ENCODE data around the gene SPRR1A. TPM values are rescaled to one million over a fixed set of nuclear protein-coding genes. Genes with fewer than 3 reads are reported as not detected.

Gene SPRR1A
- total and polyA plus RNA-seq, 2 donors: 41.1 TPM; not detected in 1

DNA sequence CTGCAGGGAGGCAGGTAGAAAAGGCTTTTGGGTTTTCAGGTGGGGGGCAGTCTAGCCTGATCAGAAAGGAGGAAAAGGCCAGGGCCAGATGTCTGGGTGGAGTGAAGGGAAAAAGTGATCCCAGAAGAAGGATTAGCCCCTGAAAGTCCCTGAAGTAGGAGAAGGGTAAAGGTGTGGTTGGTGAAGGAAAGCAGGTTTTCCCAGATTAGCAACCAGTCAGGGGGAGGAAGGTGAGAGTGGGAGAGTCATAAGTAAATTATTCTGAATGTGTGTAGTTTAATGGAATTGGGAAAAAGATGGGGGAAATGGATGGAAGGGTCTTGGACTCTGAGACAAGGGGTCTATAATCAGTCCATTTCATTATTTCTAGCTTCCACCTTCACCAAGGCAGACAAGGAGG, 647 bp upstream of the SPRR1A start:
- Histone ChIP-seq H3K27ac (ENCODE audit: low read depth in 1 of 2, low read length in 1 of 2) (no peak overlapping the region), H3K36me3 (ENCODE audit: control insufficient read depth in 2 of 2, insufficient read depth in 2 of 2, low read length in 1 of 2) (no peaks in the 10 kb centered on the region), H3K4me3 (ENCODE audit: low read length in 2 of 2) (no peak overlapping the region), H3K9me3 (ENCODE audit: control insufficient read depth in 2 of 2, insufficient read depth in 1 of 2, low read length in 1 of 2) (no peaks in the 10 kb centered on the region), H3K4me1 (ENCODE audit: control insufficient read depth in 2 of 2, insufficient read depth in 2 of 2, low read length in 2 of 2) (no peaks in the 10 kb centered on the region), H3K27me3 (ENCODE audit: control insufficient read depth in 2 of 2, insufficient read depth in 1 of 2, low read length in 1 of 2) (no peaks in the 10 kb centered on the region)
- DNase-seq (ENCODE audit: low read depth in 6 of 9, low spot score in 9 of 9): no peak

DNA sequence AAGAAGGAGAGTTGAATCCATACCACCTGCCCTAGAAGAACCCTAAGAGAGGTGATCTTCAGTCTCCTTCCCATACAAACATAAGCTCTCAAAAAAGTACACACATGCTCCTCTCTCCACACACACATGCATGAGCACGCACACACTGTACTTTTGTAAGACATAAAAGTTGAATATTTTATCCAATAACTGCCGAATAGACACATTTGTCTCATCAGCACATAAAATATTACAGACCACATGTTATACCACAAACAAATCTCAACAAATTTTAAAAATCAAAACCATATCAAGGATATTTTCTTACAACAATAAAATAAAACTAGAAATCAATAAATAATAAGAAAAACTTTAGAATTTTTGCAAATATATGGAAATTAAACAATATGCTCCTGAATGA, 2.7 kb downstream of the SPRR1A start:
- 96% methylated on average over 2 of the region's 2 CpGs for WGBS

DNA sequence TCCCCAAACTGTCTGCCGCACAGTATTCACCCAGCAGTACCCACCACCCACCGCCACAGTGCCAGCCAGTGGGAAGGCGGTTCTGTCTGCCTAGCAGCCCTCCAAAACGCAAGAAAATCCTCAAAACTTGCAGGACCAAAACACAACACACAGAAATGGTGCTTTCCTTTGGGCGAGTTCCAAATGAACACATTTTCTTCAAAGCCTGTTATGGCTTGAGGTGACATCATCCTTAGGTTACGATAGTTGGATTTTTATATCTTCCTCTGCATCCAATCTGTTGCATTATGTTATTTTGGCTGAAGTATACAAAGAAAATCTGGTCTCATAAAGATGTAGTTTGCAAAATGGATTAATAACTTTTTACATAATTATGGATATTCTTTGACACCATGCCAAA, 9.3 kb downstream of the SPRR1A start:
- no peak for DNase-seq (ENCODE audit: low read depth in 6 of 9, low spot score in 9 of 9)
- Histone ChIP-seq H3K27ac (ENCODE audit: low read depth in 1 of 2, low read length in 1 of 2) (no peak overlapping the region), H3K36me3 (ENCODE audit: control insufficient read depth in 2 of 2, insufficient read depth in 2 of 2, low read length in 1 of 2) (no peaks in the 10 kb centered on the region), H3K27me3 (ENCODE audit: control insufficient read depth in 2 of 2, insufficient read depth in 1 of 2, low read length in 1 of 2) (no peaks in the 10 kb centered on the region), H3K9me3 (ENCODE audit: control insufficient read depth in 2 of 2, insufficient read depth in 1 of 2, low read length in 1 of 2) (no peaks in the 10 kb centered on the region), H3K4me1 (ENCODE audit: control insufficient read depth in 2 of 2, insufficient read depth in 2 of 2, low read length in 2 of 2) (no peaks in the 10 kb centered on the region), H3K4me3 (ENCODE audit: low read length in 2 of 2) (no peak overlapping the region)
- WGBS: 82% methylated on average over 6 of the region's 6 CpGs

More for the DNA sequence above, 2.7 kb downstream of the SPRR1A start:
- no peaks in the 10 kb centered on the region for H3K36me3 ChIP-seq (ENCODE audit: control insufficient read depth in 2 of 2, insufficient read depth in 2 of 2, low read length in 1 of 2)
- no peak for DNase-seq (ENCODE audit: low read depth in 6 of 9, low spot score in 9 of 9)
- H3K4me1 ChIP-seq (ENCODE audit: control insufficient read depth in 2 of 2, insufficient read depth in 2 of 2, low read length in 2 of 2): no peaks in the 10 kb centered on the region
- no peak overlapping the region for H3K27ac ChIP-seq (ENCODE audit: low read depth in 1 of 2, low read length in 1 of 2)
- H3K4me3 ChIP-seq (ENCODE audit: low read length in 2 of 2): no peak overlapping the region
- H3K27me3 ChIP-seq (ENCODE audit: control insufficient read depth in 2 of 2, insufficient read depth in 1 of 2, low read length in 1 of 2): no peaks in the 10 kb centered on the region
- no peaks in the 10 kb centered on the region for H3K9me3 ChIP-seq (ENCODE audit: control insufficient read depth in 2 of 2, insufficient read depth in 1 of 2, low read length in 1 of 2)

DNA sequence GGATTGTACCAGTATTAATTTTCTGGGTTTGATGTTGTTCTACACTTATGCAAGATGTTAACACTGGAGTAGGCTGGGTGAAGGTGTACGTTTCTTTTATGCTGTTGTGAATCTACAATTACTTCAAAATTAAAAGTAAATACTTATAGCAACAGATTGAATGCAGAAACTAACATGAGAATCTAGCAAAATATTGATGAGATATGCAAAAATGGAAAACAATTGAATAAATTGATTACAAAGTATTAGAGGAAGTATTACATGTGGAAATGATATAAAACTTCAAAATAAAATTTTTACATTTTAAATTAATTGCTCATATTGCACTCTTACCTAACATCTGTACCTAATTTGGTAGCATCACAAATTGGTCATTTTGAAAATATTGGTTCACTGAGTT, 12.0 kb downstream of the SPRR1A start:
- Histone ChIP-seq H3K4me1 (ENCODE audit: control insufficient read depth in 2 of 2, insufficient read depth in 2 of 2, low read length in 2 of 2) (no peaks in the 10 kb centered on the region), H3K9me3 (ENCODE audit: control insufficient read depth in 2 of 2, insufficient read depth in 1 of 2, low read length in 1 of 2) (no peaks in the 10 kb centered on the region), H3K27me3 (ENCODE audit: control insufficient read depth in 2 of 2, insufficient read depth in 1 of 2, low read length in 1 of 2) (no peaks in the 10 kb centered on the region), H3K36me3 (ENCODE audit: control insufficient read depth in 2 of 2, insufficient read depth in 2 of 2, low read length in 1 of 2) (no peaks in the 10 kb centered on the region), H3K4me3 (ENCODE audit: low read length in 2 of 2) (no peak overlapping the region), H3K27ac (ENCODE audit: low read depth in 1 of 2, low read length in 1 of 2) (no peak overlapping the region)
- DNase-seq (ENCODE audit: low read depth in 6 of 9, low spot score in 9 of 9): no peak
- 50% methylated on average over 1 of the region's 1 CpG for WGBS

DNA sequence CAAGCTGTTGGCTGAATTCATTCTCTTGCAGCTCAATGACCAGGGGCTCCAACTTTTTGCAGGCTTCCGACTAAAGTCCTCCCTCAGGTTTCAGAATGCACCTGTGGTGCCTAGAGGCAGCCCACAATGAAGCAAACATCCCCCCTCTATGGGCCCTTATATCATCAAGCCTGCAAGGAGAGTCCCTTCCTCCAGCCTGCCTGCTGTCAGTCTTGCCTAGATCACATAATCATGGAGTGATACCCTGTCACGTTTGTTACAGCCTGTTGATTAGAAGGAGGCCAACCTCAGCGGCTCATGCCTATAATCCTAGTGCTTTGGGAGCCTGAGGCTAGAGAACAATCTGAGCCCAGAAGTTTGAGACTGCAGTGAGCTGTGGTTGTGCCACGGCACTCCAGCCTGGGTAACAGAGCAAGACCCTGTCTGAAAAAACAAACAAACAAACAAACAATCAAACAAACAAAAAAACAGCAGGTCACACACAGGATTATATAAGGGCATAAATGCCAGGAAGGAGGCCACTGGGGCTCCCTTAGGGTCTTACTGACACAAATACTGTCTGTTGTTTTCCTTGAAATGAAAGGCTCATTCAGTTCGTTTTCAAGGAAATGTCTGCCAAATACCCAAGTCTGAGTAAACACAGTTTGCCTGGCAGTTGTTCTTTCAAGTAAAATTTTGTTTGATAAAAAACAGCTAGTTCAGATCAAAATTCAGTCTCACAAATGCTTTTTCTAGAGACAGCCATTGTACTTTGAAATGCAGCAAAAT, 12.9 kb downstream of the SPRR1A start:
- DNase-seq (ENCODE audit: low read depth in 6 of 9, low spot score in 9 of 9): no peak
- Histone ChIP-seq H3K27me3 (ENCODE audit: control insufficient read depth in 2 of 2, insufficient read depth in 1 of 2, low read length in 1 of 2) (no peaks in the 10 kb centered on the region), H3K4me3 (ENCODE audit: low read length in 2 of 2) (no peak overlapping the region), H3K9me3 (ENCODE audit: control insufficient read depth in 2 of 2, insufficient read depth in 1 of 2, low read length in 1 of 2) (no peaks in the 10 kb centered on the region), H3K27ac (ENCODE audit: low read depth in 1 of 2, low read length in 1 of 2) (no peak overlapping the region), H3K4me1 (ENCODE audit: control insufficient read depth in 2 of 2, insufficient read depth in 2 of 2, low read length in 2 of 2) (no peaks in the 10 kb centered on the region), H3K36me3 (ENCODE audit: control insufficient read depth in 2 of 2, insufficient read depth in 2 of 2, low read length in 1 of 2) (no peaks in the 10 kb centered on the region)
- WGBS: 23% methylated on average over 5 of the region's 5 CpGs

DNA sequence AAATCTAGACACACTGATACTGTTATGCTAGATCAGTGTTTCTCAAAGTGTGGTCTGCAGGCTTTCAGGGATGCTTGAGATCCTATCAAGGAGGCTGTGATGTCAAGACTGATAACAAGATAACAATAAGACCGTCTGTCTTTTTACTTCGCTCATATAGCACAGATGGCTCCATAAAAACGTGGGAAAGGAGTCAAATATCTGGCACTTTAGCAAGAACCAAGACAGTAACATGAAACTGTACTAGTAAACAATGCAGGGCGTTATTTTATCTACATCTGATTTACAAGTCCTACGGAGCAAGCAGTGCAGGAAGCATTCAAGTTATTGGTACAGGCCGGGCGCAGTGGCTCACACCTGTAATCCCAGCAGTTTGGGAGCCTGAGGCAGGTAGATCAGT, 14.0 kb downstream of the SPRR1A start:
- WGBS: 56% methylated on average over 7 of the region's 7 CpGs
- H3K9me3 ChIP-seq (ENCODE audit: control insufficient read depth in 2 of 2, insufficient read depth in 1 of 2, low read length in 1 of 2): no peaks in the 10 kb centered on the region
- H3K4me1 ChIP-seq (ENCODE audit: control insufficient read depth in 2 of 2, insufficient read depth in 2 of 2, low read length in 2 of 2): no peaks in the 10 kb centered on the region
- no peak overlapping the region for H3K4me3 ChIP-seq (ENCODE audit: low read length in 2 of 2)
- H3K36me3 ChIP-seq (ENCODE audit: control insufficient read depth in 2 of 2, insufficient read depth in 2 of 2, low read length in 1 of 2): no peaks in the 10 kb centered on the region
- DNase-seq (ENCODE audit: low read depth in 6 of 9, low spot score in 9 of 9): no peak
- no peaks in the 10 kb centered on the region for H3K27me3 ChIP-seq (ENCODE audit: control insufficient read depth in 2 of 2, insufficient read depth in 1 of 2, low read length in 1 of 2)
- no peak overlapping the region for H3K27ac ChIP-seq (ENCODE audit: low read depth in 1 of 2, low read length in 1 of 2)

DNA sequence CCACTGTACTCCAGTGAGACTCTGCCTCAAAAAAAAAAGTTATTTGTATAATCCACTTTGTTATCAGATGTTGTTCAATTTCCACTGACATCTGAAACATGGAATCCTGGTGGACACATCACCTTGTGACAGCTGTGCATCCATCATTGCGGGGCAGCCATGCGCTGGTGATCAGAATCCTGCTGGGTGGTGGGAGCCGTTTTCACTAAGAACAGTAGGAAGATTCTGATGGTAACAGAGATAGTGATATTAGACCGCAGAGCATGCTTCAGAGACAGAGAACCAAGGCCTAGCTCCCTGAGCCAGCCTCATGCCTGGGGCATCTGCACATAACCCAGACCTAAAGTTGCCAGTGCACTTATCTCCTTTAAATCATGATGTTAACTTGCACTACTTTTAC, 14.6 kb downstream of the SPRR1A start:
- Histone ChIP-seq H3K27me3 (ENCODE audit: control insufficient read depth in 2 of 2, insufficient read depth in 1 of 2, low read length in 1 of 2) (no peaks in the 10 kb centered on the region), H3K36me3 (ENCODE audit: control insufficient read depth in 2 of 2, insufficient read depth in 2 of 2, low read length in 1 of 2) (no peaks in the 10 kb centered on the region), H3K4me3 (ENCODE audit: low read length in 2 of 2) (no peak overlapping the region), H3K27ac (ENCODE audit: low read depth in 1 of 2, low read length in 1 of 2) (no peak overlapping the region), H3K4me1 (ENCODE audit: control insufficient read depth in 2 of 2, insufficient read depth in 2 of 2, low read length in 2 of 2) (no peaks in the 10 kb centered on the region), H3K9me3 (ENCODE audit: control insufficient read depth in 2 of 2, insufficient read depth in 1 of 2, low read length in 1 of 2) (no peaks in the 10 kb centered on the region)
- WGBS: 91% methylated on average over 4 of the region's 4 CpGs
- DNase-seq (ENCODE audit: low read depth in 6 of 9, low spot score in 9 of 9): no peak

DNA sequence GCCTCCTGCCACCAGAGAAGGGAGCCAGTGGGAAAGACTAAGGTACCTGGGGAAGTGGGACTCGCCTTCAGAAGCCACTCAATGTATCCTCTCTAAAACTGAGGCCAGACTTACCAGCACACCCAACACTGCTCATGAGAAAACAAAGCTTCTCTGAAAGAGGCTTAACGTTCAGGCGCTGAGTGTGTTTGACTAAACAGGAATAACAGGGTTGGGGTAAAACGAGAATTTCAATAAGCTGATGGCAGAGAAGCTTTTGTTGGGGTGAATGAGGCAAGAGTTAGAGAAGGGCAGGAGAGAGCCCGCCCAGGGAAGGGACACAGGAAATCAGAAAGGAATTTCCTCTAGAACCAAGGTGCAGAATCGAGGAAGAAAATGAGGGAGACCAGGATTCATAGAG, 15.9 kb downstream of the SPRR1A start:
- Histone ChIP-seq H3K9me3 (ENCODE audit: control insufficient read depth in 2 of 2, insufficient read depth in 1 of 2, low read length in 1 of 2) (no peaks in the 10 kb centered on the region), H3K36me3 (ENCODE audit: control insufficient read depth in 2 of 2, insufficient read depth in 2 of 2, low read length in 1 of 2) (no peaks in the 10 kb centered on the region), H3K4me1 (ENCODE audit: control insufficient read depth in 2 of 2, insufficient read depth in 2 of 2, low read length in 2 of 2) (no peaks in the 10 kb centered on the region), H3K27me3 (ENCODE audit: control insufficient read depth in 2 of 2, insufficient read depth in 1 of 2, low read length in 1 of 2) (no peaks in the 10 kb centered on the region), H3K4me3 (ENCODE audit: low read length in 2 of 2) (no peak overlapping the region), H3K27ac (ENCODE audit: low read depth in 1 of 2, low read length in 1 of 2) (no peak overlapping the region)
- 84% methylated on average over 6 of the region's 6 CpGs for WGBS
- DNase-seq (ENCODE audit: low read depth in 6 of 9, low spot score in 9 of 9): no peak

DNA sequence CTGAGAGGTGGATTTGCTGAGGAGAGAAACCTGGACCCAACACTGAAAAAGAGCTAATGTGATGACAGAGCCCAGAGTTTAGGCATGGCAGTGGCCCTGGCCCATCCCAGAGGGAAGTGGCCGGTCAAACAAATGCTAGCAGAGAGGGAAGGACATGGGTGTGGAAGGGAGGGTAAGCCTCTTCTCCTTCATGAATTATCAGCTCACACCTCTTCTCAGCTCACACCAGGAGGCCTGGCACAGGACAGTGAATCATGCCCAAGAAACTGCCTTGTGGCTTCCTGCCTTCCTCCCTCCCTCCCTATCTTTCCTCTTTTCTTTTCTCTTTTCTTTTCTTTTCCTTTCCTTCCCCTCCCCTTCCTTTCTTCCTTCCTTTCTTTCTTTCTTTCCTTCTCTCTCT, 16.4 kb downstream of the SPRR1A start:
- no peak overlapping the region for H3K27ac ChIP-seq (ENCODE audit: low read depth in 1 of 2, low read length in 1 of 2)

More for the DNA sequence above, 16.4 kb downstream of the SPRR1A start:
- no peaks in the 10 kb centered on the region for H3K4me1 ChIP-seq (ENCODE audit: control insufficient read depth in 2 of 2, insufficient read depth in 2 of 2, low read length in 2 of 2)
- no peaks in the 10 kb centered on the region for H3K27me3 ChIP-seq (ENCODE audit: control insufficient read depth in 2 of 2, insufficient read depth in 1 of 2, low read length in 1 of 2)
- H3K9me3 ChIP-seq (ENCODE audit: control insufficient read depth in 2 of 2, insufficient read depth in 1 of 2, low read length in 1 of 2): no peaks in the 10 kb centered on the region
- 100% methylated on average over 1 of the region's 1 CpG for WGBS
- H3K36me3 ChIP-seq (ENCODE audit: control insufficient read depth in 2 of 2, insufficient read depth in 2 of 2, low read length in 1 of 2): no peaks in the 10 kb centered on the region
- DNase-seq (ENCODE audit: low read depth in 6 of 9, low spot score in 9 of 9): no peak
- H3K4me3 ChIP-seq (ENCODE audit: low read length in 2 of 2): no peak overlapping the region
